Muscle layer of duodenum (tissue), 2 donors: ENCODE measurements around the gene FCGBP.

Experiments used
- H3K27ac ChIP-seq: one replicate; pipeline ENCODE4 v1.7.0; 2013; ENCODE audit warnings: mild to moderate bottlenecking, low read length
- H3K27me3 ChIP-seq: one replicate; pipeline ENCODE4 v1.7.0; 2013; ENCODE audit warnings: low read depth, mild to moderate bottlenecking, control low read depth, low read length
- H3K36me3 ChIP-seq, 2 donors: one replicate each; pipeline ENCODE4 v1.7.0; 2013; ENCODE audit warnings: low read length in 2 of 2, control low read depth in 1 of 2, mild to moderate bottlenecking in 1 of 2; ENCODE audit not compliant: insufficient read depth in 2 of 2, control insufficient read depth in 1 of 2
- H3K4me1 ChIP-seq, 2 donors: one replicate each; pipeline ENCODE4 v1.7.0; 2013; ENCODE audit warnings: low read length in 2 of 2, mild to moderate bottlenecking in 2 of 2, control low read depth in 1 of 2, moderate library complexity in 1 of 2; ENCODE audit not compliant: insufficient read depth in 2 of 2, control insufficient read depth in 1 of 2
- H3K4me3 ChIP-seq, 2 donors: one replicate each; pipeline ENCODE4 v1.7.0; 2013; ENCODE audit warnings: low read length in 2 of 2, low read depth in 1 of 2, mild to moderate bottlenecking in 1 of 2
- H3K9me3 ChIP-seq, 2 donors: one replicate each; pipeline ENCODE4 v1.7.0; 2013; ENCODE audit warnings: low read length in 2 of 2, control low read depth in 1 of 2, mild to moderate bottlenecking in 1 of 2; ENCODE audit not compliant: control insufficient read depth in 1 of 2
- donor health status: healthy.

FCGBP gene

DNA sequence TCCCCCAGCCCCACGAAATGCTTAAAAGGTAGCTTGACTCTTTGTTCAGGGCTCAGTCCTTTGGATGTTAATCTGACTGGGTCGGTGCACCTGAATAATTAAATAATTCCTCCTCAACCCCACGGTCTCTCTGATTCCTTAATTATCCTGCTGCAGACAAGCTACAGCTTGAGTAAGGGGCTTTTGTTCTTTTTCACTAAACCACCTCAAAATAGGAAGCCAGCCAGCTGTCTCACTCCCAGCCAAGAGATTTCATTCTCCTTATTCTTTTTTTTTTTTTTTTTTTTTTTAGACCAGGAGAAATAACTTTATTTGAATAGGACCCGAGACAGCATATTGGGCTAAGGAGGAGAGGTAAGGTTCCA, 7.9 kb upstream of the FCGBP start:
- peaks cover 0 to 2% of the 10 kb centered on the region in 2 donors for H3K4me1 ChIP-seq
- no peak overlapping the region for H3K27ac ChIP-seq
- H3K4me3 ChIP-seq: no peak overlapping the region
- peaks cover 4 to 7% of the 10 kb centered on the region in 2 donors for H3K9me3 ChIP-seq
- no peaks in the 10 kb centered on the region for H3K36me3 ChIP-seq
- no peaks in the 10 kb centered on the region for H3K27me3 ChIP-seq

DNA sequence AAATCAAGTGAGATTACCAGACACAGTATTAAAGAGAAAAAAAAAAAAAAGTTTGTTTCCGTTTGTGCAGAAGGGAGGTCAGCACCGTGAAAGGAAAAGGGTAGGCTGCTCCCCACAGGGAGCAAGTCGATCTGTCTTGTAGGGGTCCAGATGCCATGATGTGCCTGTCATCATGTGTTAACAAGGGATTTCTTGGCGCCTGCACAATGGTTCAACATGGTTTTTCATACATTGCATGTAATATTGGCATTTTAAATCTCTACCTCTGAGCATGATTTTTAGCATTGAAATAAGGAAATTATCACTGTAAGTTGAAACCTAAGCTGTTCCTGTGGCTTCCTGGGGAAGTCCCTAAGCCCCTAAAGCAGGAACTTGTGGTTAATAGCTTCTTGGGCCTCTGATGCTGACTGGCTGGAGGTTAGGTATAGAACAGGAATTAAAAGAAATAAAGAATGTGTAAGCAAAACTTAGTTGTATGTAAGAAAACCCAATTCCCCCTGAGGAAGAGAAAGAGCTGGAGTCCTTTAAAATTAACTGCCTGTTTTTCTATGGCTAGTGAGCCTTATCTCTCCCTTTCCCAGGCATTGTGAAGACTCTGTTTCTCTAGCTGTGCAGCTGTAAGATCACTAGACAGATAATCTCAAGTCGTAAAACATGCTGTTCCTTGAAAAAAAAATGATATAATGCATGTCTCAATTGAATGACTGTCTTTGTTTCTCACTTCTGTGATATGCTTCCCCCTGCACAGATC, 7.4 kb upstream of the FCGBP start:
- peaks cover 4 to 7% of the 10 kb centered on the region in 2 donors for H3K9me3 ChIP-seq
- H3K27ac ChIP-seq: no peak overlapping the region
- peaks cover 0 to 2% of the 10 kb centered on the region in 2 donors for H3K4me1 ChIP-seq
- H3K4me3 ChIP-seq: no peak overlapping the region
- no peaks in the 10 kb centered on the region for H3K27me3 ChIP-seq
- H3K36me3 ChIP-seq: no peaks in the 10 kb centered on the region

DNA sequence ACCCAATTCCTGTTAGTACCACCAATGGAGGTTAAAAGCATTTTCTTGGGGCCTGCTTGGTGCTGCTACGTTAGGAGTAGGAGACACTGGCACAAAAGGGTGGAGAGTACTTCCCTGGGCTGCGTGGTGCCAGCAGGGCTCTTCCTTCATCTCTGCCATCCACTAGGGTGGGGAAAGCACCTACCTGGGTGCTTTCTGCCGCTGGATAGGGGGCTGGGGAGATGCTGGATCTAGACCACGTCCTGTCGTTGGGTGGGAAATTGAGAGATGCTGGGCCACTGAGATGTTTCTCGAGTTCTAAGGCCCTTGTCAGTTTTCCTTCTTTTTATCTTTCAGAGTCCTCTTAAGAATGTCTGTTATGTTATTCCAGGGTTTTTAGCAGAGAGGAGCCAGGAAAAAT, 6.7 kb upstream of the FCGBP start:
- no peaks in the 10 kb centered on the region for H3K27me3 ChIP-seq
- H3K4me1 ChIP-seq: peaks cover 0 to 2% of the 10 kb centered on the region in 2 donors
- peak overlapping the region in 1 of 2 donors; percentile 21 for H3K4me3 ChIP-seq
- no peaks in the 10 kb centered on the region for H3K36me3 ChIP-seq
- H3K9me3 ChIP-seq: peaks cover 4 to 7% of the 10 kb centered on the region in 2 donors
- no peak overlapping the region for H3K27ac ChIP-seq

DNA sequence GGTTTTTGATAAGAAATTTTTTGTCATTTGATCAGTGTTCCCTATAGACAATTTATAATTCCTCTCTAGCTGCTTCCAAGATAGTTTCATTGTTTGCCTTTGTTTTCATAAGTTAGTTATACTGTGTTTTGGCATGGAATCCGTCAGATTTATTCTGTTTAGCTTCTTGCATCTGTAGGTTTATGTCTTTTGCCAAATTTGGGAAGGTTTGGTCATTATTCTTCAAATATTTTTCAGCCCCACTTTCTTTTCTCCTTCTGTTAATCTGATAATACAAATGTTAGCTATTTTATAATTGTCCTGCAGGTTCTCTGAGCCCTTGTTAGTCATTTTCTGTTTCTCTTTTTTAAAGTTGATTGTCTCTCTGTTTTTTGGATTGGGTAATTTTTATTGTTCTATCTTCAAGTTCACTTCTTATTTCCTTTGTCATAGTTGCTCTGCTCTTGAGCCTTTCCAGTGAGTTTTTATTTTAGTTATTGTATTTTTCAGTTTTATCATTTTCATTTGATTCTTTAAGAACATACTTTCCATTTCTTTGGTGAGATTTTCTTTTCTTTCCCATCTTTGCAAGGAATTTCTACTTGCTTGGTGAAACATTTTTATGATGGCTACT, 5.9 kb upstream of the FCGBP start:
- no peaks in the 10 kb centered on the region for H3K36me3 ChIP-seq
- no peak overlapping the region for H3K27ac ChIP-seq
- no peak overlapping the region for H3K4me3 ChIP-seq
- peaks cover 0 to 2% of the 10 kb centered on the region in 2 donors for H3K4me1 ChIP-seq
- peaks cover 4 to 7% of the 10 kb centered on the region in 2 donors for H3K9me3 ChIP-seq
- no peaks in the 10 kb centered on the region for H3K27me3 ChIP-seq

DNA sequence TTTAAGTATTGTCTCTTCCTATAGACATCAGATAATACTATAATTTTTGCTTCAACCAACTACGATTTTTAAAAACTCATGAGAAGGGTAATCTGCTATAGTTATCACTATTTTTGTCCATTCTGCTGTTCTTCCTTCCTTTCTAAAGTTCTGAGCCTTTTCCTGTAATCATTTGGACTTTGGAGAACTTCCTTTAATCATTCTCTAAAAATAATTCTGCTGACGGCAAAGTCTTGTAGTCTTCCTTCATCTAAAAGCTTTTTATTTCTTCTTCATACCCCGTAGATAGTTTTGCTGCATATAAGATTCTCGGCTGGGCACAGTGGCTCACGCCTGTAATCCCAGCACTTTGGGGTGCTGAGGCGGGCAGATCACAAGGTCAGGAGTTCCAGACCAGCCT, 5.1 kb upstream of the FCGBP start:
- peaks cover 4 to 7% of the 10 kb centered on the region in 2 donors for H3K9me3 ChIP-seq
- H3K27ac ChIP-seq: no peak overlapping the region
- H3K36me3 ChIP-seq: no peaks in the 10 kb centered on the region
- peaks cover 0 to 2% of the 10 kb centered on the region in 2 donors for H3K4me1 ChIP-seq
- no peaks in the 10 kb centered on the region for H3K27me3 ChIP-seq
- H3K4me3 ChIP-seq: no peak overlapping the region

DNA sequence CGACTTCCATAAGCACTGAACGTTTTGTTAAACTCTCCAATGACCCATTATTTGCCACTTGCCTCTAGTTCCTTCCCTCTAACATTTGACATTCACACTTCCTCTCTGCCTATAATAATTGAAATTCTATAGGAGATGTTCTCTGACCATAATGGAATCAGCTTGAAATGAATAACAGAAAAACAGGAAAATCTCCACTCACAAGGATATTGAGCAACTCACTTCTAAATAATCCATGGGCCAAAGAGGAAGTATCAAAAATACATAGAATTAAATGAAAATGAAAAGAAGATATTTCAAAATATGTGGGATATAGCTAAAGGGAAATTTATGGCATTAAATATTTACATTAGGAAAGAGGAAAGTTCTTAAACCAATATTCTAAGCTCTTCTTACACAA, 3.4 kb upstream of the FCGBP start:
- Histone ChIP-seq H3K9me3 (peaks cover 4 to 7% of the 10 kb centered on the region in 2 donors), H3K36me3 (no peaks in the 10 kb centered on the region), H3K27ac (no peak overlapping the region), H3K4me1 (peaks cover 0 to 2% of the 10 kb centered on the region in 2 donors), H3K27me3 (no peaks in the 10 kb centered on the region), H3K4me3 (no peak overlapping the region)

DNA sequence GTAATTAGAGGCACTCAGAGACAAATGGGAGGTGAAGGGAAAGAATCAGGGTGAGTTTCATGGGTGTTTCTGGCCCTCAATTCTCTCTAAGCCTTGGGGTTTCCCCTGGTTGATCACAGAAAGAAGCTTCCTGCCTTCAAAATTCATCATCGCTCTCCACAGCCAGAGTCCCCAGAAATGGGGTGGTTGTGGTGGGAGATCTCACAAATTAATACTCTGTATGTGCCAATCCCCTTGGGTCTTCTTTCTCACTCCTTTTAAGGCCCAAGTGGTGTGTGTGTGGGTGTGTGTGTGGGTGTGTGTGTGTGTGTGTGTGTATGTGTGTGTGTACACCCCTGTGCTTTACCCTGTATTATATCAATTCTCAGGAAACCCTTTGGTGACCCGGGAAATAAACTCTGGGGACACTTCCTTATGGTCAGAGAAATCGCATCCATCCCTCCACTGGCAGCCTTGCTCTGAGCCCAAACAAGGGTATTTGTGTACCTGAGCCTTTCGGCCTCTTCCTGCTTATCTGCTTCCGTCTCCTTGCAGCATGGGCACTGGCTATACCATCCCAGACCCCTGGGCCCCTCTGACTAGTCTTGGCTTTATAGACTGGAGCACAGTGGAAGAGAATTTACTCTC, 2.8 kb upstream of the FCGBP start:
- no peak overlapping the region for H3K4me3 ChIP-seq

DNA sequence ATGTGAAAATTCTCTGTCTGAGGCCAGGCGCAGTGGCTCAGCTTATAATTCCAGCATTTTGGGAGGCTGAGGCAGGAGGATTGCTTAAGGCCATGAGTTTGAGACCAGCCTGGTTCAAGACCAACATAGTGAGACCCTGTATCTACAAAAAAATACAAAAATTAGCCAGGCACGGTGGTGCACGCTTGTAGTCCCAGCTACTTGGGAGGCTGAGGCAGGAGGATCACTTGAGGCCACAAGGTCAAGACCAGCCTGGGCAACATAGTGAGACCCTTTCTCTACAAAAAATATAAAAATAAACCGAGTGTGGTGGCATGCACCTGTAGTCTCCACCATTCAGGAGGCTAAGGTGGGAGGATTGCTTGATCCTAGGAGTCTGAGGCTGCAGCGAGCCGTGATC, 2.2 kb upstream of the FCGBP start:
- H3K4me3 ChIP-seq: no peak overlapping the region
- peaks cover 0 to 2% of the 10 kb centered on the region in 2 donors for H3K4me1 ChIP-seq
- no peaks in the 10 kb centered on the region for H3K36me3 ChIP-seq
- no peak overlapping the region for H3K27ac ChIP-seq
- H3K27me3 ChIP-seq: no peaks in the 10 kb centered on the region
- H3K9me3 ChIP-seq: peaks cover 4 to 7% of the 10 kb centered on the region in 2 donors

More for the DNA sequence above, 2.8 kb upstream of the FCGBP start:
- Histone ChIP-seq H3K4me1 (peaks cover 0 to 2% of the 10 kb centered on the region in 2 donors), H3K27me3 (no peaks in the 10 kb centered on the region), H3K27ac (no peak overlapping the region), H3K9me3 (peaks cover 4 to 7% of the 10 kb centered on the region in 2 donors), H3K36me3 (no peaks in the 10 kb centered on the region)

DNA sequence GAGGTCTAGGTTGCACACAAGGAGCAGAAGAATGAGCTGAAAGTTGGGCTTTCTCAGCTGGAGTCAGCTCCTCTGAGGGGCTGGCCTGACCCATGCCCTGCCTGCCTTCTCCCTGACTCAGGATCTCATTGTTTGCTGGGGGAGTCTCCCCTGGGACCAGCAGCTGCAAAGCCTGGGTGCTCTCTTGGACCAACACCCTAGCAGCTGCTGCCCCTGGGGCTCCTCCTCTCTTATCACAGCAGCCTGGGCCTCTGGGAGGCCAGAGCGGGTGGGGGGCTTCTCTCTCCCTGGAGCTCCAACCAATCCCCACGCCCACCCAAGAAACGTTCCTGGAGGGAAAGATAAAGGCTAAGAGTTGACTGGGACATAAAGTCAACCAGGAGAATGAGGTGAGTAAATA, 1.6 kb upstream of the FCGBP start:
- Histone ChIP-seq H3K36me3 (no peaks in the 10 kb centered on the region), H3K27ac (no peak overlapping the region), H3K4me3 (no peak overlapping the region)

DNA sequence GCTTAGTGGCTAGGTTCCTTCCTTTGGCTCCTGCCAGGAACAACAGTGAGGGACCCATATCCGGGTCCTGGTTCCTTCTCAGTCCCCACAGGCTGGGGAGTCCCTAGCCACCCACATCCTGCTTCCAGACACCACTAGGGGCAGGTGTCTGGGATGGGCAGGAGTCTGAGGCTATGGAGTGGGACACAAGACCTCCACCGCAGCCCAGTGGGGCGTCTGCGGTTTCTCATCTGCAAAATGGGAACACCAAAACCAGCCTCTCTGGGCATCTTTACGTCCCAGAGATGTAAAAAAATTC, 879 bp upstream of the FCGBP start:
- Histone ChIP-seq H3K36me3 (no peaks in the 10 kb centered on the region), H3K4me1 (no peaks in the 10 kb centered on the region), H3K4me3 (no peak overlapping the region), H3K27ac (no peak overlapping the region), H3K27me3 (no peaks in the 10 kb centered on the region), H3K9me3 (peaks cover 0 to 4% of the 10 kb centered on the region in 2 donors)

More for the DNA sequence above, 1.6 kb upstream of the FCGBP start:
- Histone ChIP-seq H3K9me3 (peaks cover 3 to 7% of the 10 kb centered on the region in 2 donors), H3K4me1 (peaks cover 0 to under 1% of the 10 kb centered on the region in 2 donors), H3K27me3 (no peaks in the 10 kb centered on the region)

DNA sequence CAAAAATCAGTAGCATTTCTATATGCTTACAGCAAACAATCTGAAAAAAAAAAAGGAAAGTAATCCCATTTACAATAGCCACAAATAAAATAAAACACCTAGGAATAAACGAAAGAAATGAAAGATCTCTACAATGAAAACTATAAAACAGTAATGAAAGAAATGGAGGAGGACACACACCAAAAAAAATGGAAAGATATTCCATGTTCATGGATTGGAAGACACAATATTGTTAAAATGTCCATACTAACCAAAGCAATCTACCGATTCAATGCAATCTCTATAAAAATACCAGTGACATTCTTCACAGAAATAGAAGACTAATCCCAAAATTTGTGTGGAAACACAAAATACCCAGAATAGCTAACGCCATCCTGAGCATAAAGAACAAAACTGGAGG, 4.7 kb downstream of the FCGBP start:
- Histone ChIP-seq H3K4me3 (no peak overlapping the region), H3K27ac (no peak overlapping the region), H3K36me3 (no peaks in the 10 kb centered on the region), H3K4me1 (no peaks in the 10 kb centered on the region), H3K9me3 (no peaks in the 10 kb centered on the region), H3K27me3 (no peaks in the 10 kb centered on the region)
